ENCODE results near the gene SCUBE1. TPM values are rescaled to one million over a fixed set of nuclear protein-coding genes. Genes with fewer than 3 reads are reported as not detected.

Gene SCUBE1
- total and polyA plus RNA-seq, 2 experiments from 2014 or later: 2.1 to 2.2 TPM

DNA sequence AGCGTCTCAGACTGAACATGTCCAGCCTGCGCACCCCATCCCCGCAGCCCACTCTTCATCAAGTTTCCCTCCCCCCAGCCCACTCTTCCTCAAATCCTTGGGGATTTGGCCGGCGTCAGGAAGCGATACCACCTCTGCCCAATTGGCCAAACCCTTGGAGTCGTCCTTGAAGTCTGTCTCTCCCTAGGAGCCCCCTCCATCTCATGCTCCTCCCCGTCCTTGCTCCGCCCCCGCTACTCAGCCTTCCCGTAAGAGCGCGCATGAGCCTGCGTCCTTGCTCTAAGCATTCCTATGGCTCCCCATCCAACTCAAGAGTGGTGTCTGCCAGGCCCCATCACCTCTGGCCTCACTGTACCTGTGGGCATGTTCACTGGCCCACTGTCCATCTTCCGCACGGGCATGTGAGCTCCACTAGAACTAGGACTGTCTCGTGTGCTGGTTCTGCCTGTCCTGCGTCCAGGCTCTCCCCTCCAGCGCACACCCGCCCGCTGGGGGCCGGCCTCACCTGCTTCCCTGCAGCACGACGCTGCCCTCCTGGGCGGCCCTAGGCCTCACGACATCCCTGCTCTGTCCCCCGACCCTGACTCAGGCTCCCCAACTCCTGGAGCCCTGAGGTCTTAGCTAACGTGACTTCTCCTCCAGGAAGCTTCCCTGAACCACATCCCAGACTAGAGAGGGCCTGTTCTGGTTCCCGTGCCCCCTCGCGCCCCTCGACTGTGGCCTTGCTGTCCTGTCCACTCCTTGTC is 125.7 kb downstream of the SCUBE1 start:
- H2AFZ ChIP-seq: no peak overlapping the region
- H3K9me2 ChIP-seq (replicated peaks; ENCODE audit: insufficient read depth): no peaks in the 10 kb centered on the region
- no peaks in the 10 kb centered on the region for H3K27me3 ChIP-seq
- H4K20me1 ChIP-seq (ENCODE audit: insufficient read depth, poor library complexity, severe bottlenecking): no peaks in the 10 kb centered on the region
- DNase-seq (ENCODE audit: low spot score): no peak
- 83% methylated on average over 30 of the region's 32 CpGs for WGBS (ENCODE audit: low lambda C conversion rate, missing lambda C conversion rate)
- H3K4me2 ChIP-seq: no peak overlapping the region
- no peaks in the 10 kb centered on the region for H3K9me3 ChIP-seq (ENCODE audit: low read depth)
- no peak for TF ChIP-seq EZH2 (IDR thresholded peaks at IDR 0.05; ENCODE audit: borderline replicate concordance)
- TF ChIP-seq EZH2phosphoT487 (IDR thresholded peaks at IDR 0.05; ENCODE audit: low read depth, severe bottlenecking, unreplicated experiment): no peak
- TF ChIP-seq, protein P1, sequence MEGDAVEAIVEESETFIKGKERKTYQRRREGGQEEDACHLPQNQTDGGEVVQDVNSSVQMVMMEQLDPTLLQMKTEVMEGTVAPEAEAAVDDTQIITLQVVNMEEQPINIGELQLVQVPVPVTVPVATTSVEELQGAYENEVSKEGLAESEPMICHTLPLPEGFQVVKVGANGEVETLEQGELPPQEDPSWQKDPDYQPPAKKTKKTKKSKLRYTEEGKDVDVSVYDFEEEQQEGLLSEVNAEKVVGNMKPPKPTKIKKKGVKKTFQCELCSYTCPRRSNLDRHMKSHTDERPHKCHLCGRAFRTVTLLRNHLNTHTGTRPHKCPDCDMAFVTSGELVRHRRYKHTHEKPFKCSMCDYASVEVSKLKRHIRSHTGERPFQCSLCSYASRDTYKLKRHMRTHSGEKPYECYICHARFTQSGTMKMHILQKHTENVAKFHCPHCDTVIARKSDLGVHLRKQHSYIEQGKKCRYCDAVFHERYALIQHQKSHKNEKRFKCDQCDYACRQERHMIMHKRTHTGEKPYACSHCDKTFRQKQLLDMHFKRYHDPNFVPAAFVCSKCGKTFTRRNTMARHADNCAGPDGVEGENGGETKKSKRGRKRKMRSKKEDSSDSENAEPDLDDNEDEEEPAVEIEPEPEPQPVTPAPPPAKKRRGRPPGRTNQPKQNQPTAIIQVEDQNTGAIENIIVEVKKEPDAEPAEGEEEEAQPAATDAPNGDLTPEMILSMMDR (IDR thresholded peaks at IDR 0.05; ENCODE audit: poor library complexity): no peak
- no peak overlapping the region for H3K27ac ChIP-seq
- H3K4me3 ChIP-seq: no peak overlapping the region
- peaks cover 7% of the 10 kb centered on the region for H3K4me1 ChIP-seq (ENCODE audit: insufficient read depth)
- no peaks in the 10 kb centered on the region for H3K36me3 ChIP-seq (replicated peaks; ENCODE audit: insufficient read depth, low read depth)
- no peaks in the 10 kb centered on the region for H3K79me2 ChIP-seq

DNA sequence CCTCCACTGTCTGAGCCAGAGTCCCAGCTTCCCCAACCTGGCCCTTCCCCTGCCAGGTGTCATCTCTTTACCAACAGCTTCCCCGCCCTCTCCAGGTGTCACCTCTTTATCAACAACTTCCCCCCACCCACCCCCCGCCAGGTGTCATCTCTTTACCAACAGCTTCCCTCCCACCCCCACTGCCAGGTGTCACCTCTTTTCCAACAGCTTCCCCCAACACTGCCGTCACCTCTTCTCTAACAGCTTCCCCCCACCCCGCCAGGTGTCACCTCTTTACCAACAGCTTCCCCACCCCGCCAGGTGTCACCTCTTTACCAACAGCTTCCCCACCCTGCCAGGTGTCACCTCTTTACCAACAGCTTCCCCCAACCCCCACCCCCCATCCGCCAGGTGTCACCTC is 126.4 kb downstream of the SCUBE1 start:
- no peaks in the 10 kb centered on the region for H3K9me3 ChIP-seq (ENCODE audit: low read depth)
- H3K79me2 ChIP-seq: no peaks in the 10 kb centered on the region
- H3K27ac ChIP-seq: no peak overlapping the region
- H3K4me1 ChIP-seq (ENCODE audit: insufficient read depth): peaks cover 7% of the 10 kb centered on the region
- no peaks in the 10 kb centered on the region for H4K20me1 ChIP-seq (ENCODE audit: insufficient read depth, poor library complexity, severe bottlenecking)
- no peak for DNase-seq (ENCODE audit: low spot score)
- no peak for TF ChIP-seq EZH2phosphoT487 (IDR thresholded peaks at IDR 0.05; ENCODE audit: low read depth, severe bottlenecking, unreplicated experiment)
- TF ChIP-seq, protein P1 (IDR thresholded peaks at IDR 0.05; ENCODE audit: poor library complexity): no peak
- no peak for TF ChIP-seq EZH2 (IDR thresholded peaks at IDR 0.05; ENCODE audit: borderline replicate concordance)
- 84% methylated on average over 5 of the region's 6 CpGs for WGBS (ENCODE audit: low lambda C conversion rate, missing lambda C conversion rate)
- H3K4me3 ChIP-seq: no peak overlapping the region
- H2AFZ ChIP-seq: no peak overlapping the region
- H3K9me2 ChIP-seq (replicated peaks; ENCODE audit: insufficient read depth): no peaks in the 10 kb centered on the region
- H3K27me3 ChIP-seq: no peaks in the 10 kb centered on the region
- no peaks in the 10 kb centered on the region for H3K36me3 ChIP-seq (replicated peaks; ENCODE audit: insufficient read depth, low read depth)
- H3K4me2 ChIP-seq: no peak overlapping the region

DNA sequence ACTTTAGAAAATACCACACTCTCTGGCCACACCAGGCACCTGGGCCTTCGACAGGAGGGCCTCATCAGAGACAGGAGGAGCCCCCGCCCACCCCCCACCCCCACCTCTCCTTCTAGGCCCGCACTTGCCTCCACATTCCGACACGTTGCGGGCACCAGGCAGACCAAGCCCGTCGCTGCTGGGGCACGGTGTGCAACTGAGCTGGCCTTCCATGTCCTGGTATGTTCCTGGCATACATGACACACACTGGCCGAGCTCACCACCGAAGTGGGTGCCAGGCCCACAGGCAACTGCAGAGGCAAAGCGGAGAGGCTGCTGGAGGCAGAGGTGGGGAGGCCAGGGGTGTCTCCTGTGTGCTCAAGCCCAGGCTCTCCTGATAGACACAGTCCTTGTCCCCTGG is 129.2 kb downstream of the SCUBE1 start:
- Histone ChIP-seq H3K9me2 (replicated peaks; ENCODE audit: insufficient read depth) (no peaks in the 10 kb centered on the region), H3K36me3 (replicated peaks; ENCODE audit: insufficient read depth, low read depth) (no peaks in the 10 kb centered on the region), H3K9me3 (ENCODE audit: low read depth) (no peaks in the 10 kb centered on the region), H3K4me2 (no peak overlapping the region), H3K4me3 (no peak overlapping the region), H3K27ac (no peak overlapping the region), H4K20me1 (ENCODE audit: insufficient read depth, poor library complexity, severe bottlenecking) (no peaks in the 10 kb centered on the region), H3K27me3 (no peaks in the 10 kb centered on the region), H3K4me1 (ENCODE audit: insufficient read depth) (peaks cover 7% of the 10 kb centered on the region), H3K79me2 (no peaks in the 10 kb centered on the region), H2AFZ (no peak overlapping the region)
- no peak for DNase-seq (ENCODE audit: low spot score)
- TF ChIP-seq EZH2phosphoT487 (IDR thresholded peaks at IDR 0.05; ENCODE audit: low read depth, severe bottlenecking, unreplicated experiment): no peak
- TF ChIP-seq, protein P1 (IDR thresholded peaks at IDR 0.05; ENCODE audit: poor library complexity): no peak
- no peak for TF ChIP-seq EZH2 (IDR thresholded peaks at IDR 0.05; ENCODE audit: borderline replicate concordance)
- 94% methylated on average over 10 of the region's 12 CpGs for WGBS (ENCODE audit: low lambda C conversion rate, missing lambda C conversion rate)
